RCC 7860 (cell line): Measurements from ENCODE around the gene LGALS8.

Experiments
- DNase-seq: peaks from one replicate; pipeline ENCODE4 v3.0.0-alpha.2; 2015; ENCODE audit warnings: low spot score
- FAIRE-seq: peaks from 2 replicates; lab custom pipeline; 2012; peaks lifted over from hg19 to GRCh38; lab: Jason Lieb, UNC

LGALS8 gene

DNA sequence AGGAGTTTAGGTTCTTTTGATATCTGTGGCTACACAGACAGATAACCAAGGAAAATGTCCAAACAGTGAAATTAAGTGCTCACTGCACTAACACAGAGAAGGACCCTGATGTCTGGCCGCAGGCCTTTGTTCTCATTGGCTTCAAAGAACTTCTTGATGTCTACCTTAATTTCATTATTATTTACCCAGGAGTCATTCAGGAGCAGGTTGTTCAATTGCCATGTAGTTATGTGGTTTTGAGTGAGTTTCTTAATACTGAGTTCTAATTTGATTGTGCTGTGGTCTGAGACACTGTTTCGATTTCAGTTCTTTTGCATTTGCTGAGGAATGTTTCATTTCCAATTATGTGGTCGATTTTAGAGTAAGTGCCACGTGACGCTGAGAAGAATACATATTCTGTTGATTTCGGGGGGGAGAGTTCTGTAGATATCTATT, 15.2 kb upstream of the LGALS8 start:
- FAIRE-seq (no peak), DNase-seq (no peak)

DNA sequence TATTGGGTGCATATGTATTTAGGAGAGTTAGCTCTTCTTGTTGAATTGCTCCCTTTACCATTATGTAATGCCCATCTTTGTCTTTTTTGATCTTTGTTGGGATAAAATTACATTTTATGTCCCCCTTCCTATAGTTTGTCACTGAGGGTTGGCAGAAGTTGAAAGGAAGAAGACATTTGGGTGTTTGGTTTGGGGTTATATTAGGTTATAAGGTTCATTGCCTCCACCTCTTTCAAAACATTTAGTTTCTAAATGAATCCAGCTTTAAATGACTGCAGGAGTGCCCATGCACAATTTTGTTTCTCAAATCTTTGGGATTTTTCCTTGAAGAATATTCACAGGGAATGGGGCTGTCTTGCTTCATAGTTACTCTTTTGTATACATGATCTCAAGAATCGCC, 14.6 kb upstream of the LGALS8 start:
- no peak for FAIRE-seq
- DNase-seq: no peak

DNA sequence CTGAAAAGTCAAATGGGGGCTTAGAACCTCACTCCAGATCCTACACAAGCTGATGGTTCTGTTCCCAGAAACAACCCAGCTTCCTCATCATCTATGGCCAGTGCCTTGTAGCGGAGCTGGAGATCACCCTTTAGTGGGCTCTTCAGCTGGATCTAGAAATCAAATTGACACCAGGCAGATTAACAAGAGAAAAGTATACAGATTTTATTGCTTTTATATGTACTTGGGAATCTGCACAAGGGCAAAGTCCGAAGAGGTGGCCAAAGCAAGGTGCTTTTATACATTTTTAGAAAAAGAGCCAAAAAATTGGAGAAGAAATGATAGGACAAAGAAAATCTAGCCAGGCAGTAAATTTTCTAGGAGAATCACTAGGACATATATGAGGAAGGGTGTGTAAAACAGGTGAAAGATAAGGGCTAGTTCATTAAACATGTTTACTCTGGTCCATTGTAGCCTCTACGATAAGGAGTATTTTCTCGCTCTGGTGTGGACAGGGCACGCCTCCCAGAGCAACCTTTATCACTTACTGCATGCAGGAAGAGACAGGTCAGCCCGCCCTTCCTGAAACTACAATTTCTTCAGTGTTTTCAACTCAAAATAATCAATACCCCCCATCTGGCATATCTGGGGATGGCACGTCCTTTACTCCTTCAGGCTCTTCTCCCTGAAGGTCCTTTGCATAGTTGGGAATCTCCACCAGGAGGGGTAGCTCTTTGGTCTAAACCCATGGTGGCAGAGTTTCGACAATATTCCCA, 14.0 kb upstream of the LGALS8 start:
- FAIRE-seq: no peak
- no peak for DNase-seq

DNA sequence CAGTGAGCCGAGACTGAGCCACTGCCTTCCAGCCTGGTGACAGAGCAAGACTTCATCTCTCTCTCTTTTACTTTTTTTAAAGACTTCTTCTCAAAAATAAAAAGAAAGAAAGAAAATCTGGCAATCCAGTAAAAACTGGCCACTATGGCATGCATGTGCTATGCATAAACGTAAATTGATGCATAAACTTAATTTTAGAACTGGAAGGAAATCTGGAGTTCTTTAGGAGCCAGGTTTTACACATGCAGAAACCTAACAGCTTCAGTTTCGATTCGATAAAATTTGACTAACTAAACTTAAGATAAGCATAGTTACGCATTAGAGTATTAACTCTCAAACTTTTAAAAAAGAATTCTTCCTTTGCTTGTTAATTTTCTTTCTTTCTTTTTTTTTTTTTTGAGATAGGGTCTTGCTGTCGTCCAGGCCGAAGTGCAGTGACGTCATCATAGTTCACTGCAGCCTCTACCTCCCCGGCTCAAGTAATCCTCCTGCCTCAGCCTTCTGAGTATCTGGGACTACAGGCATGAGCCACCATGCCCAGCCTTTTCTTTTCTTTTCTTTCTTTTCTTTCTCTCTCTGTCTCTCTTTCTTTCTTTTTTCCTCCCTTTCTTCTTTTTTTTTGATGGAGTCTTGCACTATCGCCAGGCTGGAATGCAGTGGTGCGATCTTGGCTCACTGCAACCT, 11.9 kb upstream of the LGALS8 start:
- no peak for FAIRE-seq
- DNase-seq: no peak

DNA sequence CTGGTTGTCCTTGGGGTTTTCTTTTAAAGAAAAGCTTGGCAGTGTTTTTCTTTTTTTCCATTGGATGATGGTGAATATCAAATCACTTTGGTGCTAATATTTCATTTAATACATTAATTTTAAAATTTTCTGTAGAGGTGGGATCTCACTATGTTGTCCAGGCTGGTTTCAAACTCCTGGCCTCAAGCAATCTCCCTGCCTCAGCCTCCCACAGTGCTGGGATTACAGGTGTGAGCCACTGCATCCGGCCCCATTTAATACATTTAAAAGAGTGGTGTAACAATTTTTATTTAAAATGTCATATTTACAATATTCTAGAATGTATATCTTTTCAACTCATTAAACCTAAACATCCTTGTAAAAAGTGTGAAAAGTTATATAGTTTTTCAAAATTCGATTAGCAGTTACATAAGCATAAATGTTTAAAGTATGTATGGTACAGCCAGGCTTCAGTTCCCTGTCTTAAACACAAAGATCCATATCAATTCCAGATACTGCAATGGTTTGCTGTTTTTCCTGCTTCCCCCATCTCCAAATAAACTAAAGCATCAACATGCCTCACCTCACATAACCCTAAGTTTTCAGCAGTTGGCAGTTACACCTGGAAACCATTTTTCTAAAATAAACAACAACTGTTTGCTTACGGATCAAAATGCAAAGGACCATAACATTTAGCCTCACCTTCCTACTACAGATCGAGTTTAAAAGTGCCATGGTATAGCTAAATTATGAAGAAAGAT, 8.9 kb upstream of the LGALS8 start:
- FAIRE-seq (no peak), DNase-seq (no peak)

DNA sequence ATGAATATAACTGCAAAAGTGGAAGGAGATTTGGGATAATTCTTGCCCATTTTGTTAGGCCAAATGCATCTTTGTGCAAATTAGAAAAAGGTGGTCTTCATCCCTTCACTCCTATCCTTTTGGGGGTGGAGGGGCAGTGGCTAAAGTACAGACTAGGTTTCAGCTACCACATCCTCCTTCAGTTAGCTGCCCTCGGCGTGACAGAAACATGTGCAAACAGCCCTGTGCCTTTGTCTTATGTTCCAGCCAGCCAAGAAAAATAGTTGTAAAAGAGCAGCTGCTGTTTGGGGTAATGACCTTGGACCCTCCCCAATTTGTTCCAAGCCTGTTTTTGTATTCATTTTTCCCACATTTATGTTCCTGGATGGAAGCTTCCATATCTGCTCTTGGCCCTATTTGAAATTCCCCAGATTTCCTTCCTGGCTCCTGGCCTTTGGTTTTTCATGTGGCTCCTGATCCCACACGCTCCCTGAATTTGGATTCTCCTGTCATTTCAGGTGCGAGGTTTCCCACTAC, 8.3 kb upstream of the LGALS8 start:
- DNase-seq (no peak), FAIRE-seq (no peak)

DNA sequence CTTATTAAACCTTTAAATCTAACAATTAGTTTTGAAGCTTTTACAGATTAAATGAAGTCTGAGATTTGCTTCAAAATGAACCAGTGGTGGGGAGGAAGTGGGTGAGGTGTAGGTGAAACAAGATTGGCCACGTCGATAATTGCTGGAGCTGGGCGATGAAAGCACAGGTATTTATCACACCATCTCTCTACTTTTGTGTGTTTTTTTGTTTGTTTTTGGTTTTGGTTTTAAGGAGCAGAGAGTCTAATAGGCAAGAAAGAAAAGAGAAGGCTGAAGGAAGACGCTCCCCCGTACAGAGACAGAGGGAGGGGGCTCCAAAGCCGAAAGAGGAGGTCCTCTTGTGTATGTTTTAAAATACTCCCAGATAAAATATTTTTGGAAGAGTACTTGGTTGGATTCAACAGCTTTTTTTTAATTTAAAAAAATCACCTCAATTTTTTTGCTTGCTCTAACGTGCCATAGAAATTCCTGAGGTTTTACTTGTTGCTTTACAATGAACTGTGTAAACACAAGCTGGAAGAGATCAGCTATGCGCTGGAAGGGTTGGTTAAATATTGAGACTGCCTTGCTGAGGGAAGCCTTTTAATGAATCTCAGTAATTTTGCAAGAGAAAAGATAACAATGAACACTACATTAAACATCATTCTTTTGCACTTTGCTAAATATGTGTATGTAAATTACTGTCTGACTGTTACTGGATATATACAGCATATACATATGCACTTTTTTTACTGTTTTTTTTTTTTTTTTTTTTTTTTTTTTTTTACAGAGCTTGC, 6.7 kb upstream of the LGALS8 start:
- DNase-seq: no peak
- no peak for FAIRE-seq

DNA sequence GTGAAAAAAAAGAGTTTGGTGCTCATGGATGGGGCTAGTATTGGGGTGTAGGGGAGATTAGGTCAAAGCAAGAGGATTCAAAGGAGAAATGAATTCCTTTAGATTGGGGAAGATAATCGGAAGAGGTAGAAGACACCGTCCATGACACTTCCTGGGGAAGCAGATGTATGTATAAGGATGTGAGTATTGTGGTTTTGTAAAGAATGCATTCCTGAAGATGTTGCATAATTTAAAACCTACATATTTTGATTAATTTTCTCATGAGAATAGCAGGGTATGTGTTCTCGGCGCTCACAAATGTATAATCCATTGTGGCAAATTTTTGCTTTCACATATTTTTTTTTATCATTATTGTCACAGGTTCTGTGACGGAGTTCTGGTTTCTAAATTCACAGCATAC, 5.5 kb upstream of the LGALS8 start:
- DNase-seq (no peak), FAIRE-seq (no peak)

DNA sequence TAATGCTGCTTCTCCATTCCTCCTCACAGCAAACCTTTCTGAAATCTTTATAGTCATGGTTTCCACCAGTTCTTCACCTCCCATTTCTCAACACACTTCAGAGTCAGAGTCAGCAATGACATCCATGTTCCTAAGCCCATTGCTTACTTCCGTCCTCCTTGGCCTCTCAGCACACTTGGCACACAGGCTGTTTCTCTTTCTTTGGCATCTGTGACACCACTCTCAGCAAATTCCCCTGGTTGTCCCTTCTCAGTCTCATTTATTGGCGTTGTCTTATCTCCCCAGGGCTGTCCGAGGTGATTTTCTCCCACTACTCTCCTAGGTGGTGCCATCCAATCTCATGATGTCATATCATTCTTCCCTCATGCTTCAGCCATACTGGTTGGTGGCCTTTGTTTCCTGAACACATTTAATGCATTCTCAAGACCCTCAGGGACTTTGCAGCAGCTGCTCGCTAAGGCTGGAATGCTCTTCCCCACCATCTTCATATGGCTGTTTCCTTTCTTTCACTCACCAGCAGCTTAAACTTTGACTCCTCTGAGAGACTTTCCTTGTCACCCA, 3.3 kb upstream of the LGALS8 start:
- no peak for FAIRE-seq
- DNase-seq: no peak

DNA sequence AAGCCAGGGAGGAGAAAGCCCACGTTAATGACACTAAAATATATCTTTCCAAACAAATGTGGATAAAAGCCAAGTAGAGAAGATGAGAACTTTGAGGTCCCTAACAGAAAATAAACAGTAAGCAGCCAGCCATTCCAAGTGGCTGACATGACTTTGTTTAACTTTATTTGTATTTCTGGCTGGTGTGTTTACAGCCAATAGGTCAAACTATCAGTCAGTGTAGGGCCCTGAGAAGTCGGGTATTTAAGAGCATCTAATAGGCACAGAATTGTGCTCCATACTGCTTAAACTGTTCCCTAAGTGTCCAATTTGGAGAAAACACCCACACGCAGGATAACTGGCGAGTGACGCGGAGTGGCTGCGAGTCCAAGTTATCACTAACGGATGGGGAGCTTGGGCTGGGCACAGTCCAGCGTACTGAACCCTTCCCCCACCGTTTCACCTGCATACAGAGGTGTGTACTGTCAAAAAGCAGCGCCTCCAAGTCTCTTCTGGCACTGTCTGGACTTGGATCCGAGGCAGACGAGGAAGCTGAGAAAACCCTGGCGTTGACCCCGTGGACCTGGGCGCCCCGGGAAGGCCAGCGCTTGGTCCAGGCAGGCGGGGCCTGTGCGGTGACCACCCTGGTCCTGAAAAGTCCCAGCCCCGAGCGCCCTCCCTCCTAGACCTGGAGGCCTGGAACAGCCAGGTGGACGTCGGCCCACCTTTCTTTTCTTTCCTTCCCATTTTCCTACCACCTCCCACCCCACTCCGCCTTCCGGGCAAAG, 662 bp upstream of the LGALS8 start:
- no peak for DNase-seq

DNA sequence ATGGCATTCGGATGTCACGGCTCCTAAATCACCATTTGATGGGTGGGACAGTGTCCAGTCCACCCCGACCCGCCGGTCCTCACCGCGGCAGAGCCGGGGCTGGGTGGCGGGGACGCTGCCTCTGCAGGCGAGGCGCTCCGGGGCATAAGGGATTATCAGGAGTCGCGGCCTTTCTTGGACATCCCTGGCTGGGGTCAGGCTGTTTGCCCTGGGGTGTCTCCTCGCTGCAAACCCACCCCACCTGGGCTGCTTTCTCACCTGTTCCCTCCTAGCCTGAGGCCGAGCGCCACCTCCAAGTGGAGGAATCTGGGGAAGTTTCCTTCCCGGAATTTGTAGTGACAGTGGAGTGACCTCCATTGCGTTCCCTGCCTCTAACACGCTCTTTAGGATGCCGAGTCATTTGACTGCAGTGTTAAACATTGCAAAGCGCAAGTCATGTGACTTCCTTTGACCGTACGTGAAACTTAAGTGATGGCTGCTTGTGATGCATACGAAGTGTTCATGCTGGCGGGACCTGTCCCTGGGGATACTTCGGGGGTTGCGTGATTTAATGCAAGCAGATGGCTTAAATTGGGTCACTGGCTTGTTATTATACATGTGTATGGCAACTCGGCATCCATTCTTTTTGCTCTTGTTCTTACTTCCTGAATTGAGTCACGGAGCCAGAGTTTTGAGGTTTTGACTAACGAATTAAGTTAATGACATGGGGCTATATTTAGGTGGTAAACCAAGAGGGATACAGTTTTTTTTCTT, 536 bp downstream of the LGALS8 start:
- DNase-seq (peak; percentile 67), FAIRE-seq (peak; percentile 8)

More for the DNA sequence above, 662 bp upstream of the LGALS8 start:
- no peak for FAIRE-seq

DNA sequence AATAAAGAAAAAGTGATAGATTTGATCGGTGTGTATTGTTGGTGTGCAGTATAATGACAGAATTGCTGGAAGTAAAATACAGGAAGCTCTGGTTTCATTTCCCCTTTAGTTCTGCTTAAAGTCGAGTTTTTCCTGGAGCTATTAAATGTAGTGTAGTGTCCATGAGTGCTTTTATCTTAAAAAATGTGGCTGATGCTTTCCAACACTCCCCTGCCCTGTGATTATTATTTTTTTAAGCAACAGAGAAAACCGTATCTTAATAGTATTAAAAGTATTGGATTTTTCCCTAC, 1.1 kb downstream of the LGALS8 start:
- DNase-seq: no peak

DNA sequence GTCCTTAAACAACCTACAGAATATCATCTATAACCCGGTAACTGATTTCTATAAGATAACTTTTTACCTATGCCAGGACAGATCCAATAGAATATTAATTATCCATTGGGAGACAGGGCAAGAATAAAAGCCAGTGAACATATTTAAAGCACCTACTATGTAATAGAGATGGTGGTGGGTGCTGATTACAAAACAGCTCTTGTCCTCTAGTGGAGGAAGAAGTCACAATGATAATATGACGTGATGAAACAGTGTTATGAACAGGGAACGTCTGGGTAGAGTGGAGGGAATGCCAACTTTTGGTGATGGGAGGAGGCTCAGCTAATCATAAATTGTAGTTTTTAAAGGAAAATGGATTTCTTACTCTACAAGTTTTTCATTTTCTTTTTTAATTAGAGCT, 2.3 kb downstream of the LGALS8 start:
- DNase-seq (no peak), FAIRE-seq (no peak)

More for the DNA sequence above, 1.1 kb downstream of the LGALS8 start:
- no peak for FAIRE-seq

DNA sequence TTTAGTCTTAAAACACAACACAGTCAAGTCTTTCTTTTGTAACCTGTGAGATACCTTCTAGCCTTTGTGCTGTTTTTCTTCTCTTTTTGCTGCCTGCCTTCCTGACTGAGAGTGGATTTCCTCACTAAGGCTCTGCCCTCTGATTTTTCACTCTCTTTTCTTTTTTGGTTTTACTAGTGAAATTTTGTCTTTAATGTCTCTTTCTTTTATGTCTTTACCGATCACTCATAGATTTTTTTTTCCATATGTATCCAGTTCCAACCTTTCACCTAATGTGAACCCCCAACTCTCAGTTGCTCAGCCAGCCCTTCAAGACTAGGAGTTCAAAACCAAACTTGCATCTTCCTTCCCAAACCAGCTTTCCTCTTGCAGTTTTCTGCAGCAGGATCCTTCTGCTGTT, 6.5 kb downstream of the LGALS8 start:
- DNase-seq: no peak
- no peak for FAIRE-seq

DNA sequence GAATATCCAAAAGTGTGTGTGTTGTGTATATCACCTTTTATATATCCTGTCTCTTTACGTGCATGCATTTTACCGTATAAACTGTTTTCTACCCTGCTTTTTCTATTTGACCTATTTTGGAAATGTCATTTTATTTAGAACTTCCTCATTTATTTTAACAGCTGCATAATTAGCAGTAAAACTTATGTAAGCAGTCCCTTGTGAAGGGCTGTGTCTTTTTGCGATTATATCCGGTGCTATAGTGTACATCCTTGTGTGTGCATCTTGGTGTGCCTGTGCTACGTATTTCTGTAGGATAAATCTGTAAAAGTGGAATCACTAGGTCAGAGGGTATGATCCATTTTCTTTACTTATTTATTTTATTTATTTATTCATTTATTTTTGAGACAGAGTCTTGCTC, 7.2 kb downstream of the LGALS8 start:
- DNase-seq: no peak
- no peak for FAIRE-seq

DNA sequence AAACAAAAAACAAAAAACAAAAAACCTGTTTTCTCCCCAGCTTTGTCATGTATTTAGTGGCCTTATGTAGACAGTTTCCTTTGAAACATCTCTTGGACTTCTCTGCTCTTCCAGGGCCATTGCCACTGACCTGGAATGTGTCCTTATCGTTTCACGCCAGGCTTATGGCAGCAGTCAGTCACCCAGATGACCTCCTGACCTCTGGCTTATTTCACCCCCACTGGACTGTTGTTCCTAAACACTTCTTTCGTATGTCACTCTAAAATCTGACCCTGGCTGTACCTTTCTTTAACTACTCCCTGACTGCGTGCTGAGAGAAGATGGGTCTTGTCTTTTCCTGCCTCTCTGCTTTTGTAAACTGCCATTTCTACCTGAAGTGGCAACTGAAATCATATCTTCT, 9.1 kb downstream of the LGALS8 start:
- FAIRE-seq: no peak
- DNase-seq: no peak

DNA sequence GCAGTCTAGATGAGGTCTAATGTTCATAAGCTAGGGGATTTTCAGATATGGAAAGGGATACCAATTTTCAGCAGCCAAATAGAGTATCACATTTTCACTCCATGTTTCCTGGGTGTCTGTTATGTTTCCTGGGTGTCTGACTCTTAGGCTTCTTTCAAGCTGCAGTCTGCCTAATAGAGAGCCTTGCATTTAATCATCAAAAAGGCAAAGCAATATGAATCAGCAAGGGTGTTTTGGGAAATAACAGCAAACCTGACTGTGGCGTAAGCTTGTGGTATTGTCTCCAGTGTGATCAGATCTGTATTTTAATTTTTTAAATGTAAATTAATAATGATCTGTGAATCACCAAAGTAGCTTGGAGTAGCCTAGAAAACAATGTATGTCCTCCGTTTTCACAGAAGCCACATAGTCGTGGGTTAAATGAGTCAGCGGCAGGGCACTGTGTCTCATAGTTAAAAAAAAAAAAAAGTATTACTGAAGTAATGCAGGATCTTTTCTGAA, 10.4 kb downstream of the LGALS8 start:
- peak; percentile 39 for DNase-seq
- FAIRE-seq: peak; percentile 70

DNA sequence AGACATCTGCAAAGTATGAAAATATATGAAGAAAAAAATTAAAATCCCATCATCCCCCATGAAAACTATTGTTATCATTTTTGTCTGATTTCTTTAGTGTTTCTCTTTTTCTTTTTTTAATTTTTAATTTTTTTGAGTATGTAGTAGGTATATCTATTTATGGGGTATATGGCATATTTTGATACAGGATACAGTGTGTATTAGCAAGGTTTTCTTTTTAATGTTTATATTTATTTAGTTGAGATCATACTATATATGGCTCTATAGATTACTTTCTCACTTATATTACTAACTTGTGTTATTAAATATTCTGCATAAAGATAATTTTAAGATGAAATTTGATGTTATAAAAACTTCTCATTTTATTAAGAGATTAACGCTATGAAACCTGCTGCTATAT, 11.4 kb downstream of the LGALS8 start:
- FAIRE-seq (no peak), DNase-seq (no peak)

DNA sequence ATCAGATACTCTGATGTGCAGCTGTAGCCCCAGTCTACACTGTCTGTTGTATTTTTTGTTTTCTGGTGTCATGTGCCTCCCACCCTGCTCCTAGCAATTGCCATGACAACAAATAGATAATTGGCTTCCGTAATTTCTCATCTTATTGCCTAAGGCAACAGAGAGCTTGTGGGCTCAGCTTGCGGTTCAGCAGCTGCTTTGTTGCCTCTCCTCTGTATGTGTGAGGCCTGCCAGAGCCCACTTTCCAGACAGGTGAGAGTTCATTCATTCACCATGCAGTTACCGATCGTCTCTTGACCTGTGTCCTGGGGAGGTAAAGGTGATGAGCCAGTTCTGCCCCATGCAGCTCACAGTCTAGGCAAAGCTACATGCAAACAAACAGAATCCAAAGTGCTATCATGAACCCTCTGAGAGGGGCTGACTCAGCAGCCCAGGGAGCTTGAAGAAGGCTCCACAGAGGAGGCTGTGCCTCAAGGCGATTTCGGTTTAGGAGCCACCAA, 11.9 kb downstream of the LGALS8 start:
- DNase-seq (no peak), FAIRE-seq (no peak)
